ENCODE results near the gene SPDYE18.
"Not testable (repeated sequence)": the region's sequence is repeated elsewhere in the genome, so short reads cannot be mapped to it uniquely, and the experiment has no call there.

GRCh38 chr7:77102671-77103070 lies 40.3 kb upstream of the SPDYE18 start:
- not testable (repeated sequence) for TF ChIP-seq CTCF (conservative IDR thresholded peaks at IDR 0.05; ENCODE audit: low read depth, low read length); EZH2 (IDR thresholded peaks at IDR 0.05; ENCODE audit: low read length, unreplicated experiment); EZH2phosphoT487 (IDR thresholded peaks at IDR 0.05; ENCODE audit: borderline replicate concordance, low read length)
